ENCODE results near the gene GEMIN7. TPM values are rescaled to one million over a fixed set of nuclear protein-coding genes. Genes with fewer than 3 reads are reported as not detected.
A peak's percentile ranks its signal among the peaks of the same experiment; 100 is the strongest.

GEMIN7 gene
- total RNA-seq, 1 experiment from 2014 or later: 34.0 TPM

DNA sequence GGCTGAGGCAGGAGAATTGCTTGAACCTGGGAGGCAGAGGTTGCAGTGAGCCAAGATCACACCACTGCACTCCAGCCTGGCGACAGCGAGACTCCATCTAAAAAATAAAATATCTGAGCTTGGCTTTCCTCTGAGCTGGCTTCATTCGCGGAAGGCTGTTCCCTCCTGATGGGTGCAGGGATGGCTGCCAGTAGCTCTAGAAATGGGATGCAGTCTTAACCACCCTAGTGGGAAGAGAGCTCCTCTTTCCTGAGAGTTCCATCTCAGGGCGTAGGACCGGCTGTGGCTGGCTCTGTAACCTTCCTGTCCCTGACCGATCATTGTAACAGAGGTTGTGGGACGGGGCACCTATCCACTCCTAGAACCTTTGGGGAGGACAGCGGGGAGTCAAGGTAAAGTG is 46.3 kb downstream of the GEMIN7 start:
- Histone ChIP-seq H3K36me3 (ENCODE audit: insufficient read depth, low read length, poor library complexity, severe bottlenecking) (no peaks in the 10 kb centered on the region), H3K4me1 (ENCODE audit: insufficient read depth, low read length, poor library complexity, severe bottlenecking) (peaks cover 21% of the 10 kb centered on the region), H3K4me3 (ENCODE audit: low read depth, low read length, poor library complexity, severe bottlenecking) (no peak overlapping the region), H3K27ac (ENCODE audit: low read depth, low read length, poor library complexity, severe bottlenecking) (no peak overlapping the region), H3K27me3 (replicated peaks; ENCODE audit: insufficient read depth, low read depth, low read length, poor library complexity) (no peaks in the 10 kb centered on the region), H3K9me3 (ENCODE audit: low read depth, low read length, poor library complexity, severe bottlenecking) (no peaks in the 10 kb centered on the region)
- TF ChIP-seq, protein P1, sequence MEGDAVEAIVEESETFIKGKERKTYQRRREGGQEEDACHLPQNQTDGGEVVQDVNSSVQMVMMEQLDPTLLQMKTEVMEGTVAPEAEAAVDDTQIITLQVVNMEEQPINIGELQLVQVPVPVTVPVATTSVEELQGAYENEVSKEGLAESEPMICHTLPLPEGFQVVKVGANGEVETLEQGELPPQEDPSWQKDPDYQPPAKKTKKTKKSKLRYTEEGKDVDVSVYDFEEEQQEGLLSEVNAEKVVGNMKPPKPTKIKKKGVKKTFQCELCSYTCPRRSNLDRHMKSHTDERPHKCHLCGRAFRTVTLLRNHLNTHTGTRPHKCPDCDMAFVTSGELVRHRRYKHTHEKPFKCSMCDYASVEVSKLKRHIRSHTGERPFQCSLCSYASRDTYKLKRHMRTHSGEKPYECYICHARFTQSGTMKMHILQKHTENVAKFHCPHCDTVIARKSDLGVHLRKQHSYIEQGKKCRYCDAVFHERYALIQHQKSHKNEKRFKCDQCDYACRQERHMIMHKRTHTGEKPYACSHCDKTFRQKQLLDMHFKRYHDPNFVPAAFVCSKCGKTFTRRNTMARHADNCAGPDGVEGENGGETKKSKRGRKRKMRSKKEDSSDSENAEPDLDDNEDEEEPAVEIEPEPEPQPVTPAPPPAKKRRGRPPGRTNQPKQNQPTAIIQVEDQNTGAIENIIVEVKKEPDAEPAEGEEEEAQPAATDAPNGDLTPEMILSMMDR (conservative IDR thresholded peaks at IDR 0.05; ENCODE audit: low read depth, low read length): no peak
- no peak for TF ChIP-seq EZH2 (IDR thresholded peaks at IDR 0.05; ENCODE audit: borderline replicate concordance, low read depth, low read length, poor library complexity, severe bottlenecking)
- intact Hi-C loops (cut with micrococcal nuclease; ENCODE audit: unreplicated experiment): no loop called here
- CTCF ChIA-PET: interaction anchor here (0.7 to 1.1 kb wide), 2 partner anchors 301 to 401 kb away, joined by 4 to 6 read pairs; no protein-coding TSS in a partner anchor
- DNase-seq (ENCODE audit: low spot score): no peak
- POLR2A ChIA-PET (ENCODE audit: low non-redundant PET): no interaction called here
- no TSS peak for BruUV-seq (replicated peaks)

DNA sequence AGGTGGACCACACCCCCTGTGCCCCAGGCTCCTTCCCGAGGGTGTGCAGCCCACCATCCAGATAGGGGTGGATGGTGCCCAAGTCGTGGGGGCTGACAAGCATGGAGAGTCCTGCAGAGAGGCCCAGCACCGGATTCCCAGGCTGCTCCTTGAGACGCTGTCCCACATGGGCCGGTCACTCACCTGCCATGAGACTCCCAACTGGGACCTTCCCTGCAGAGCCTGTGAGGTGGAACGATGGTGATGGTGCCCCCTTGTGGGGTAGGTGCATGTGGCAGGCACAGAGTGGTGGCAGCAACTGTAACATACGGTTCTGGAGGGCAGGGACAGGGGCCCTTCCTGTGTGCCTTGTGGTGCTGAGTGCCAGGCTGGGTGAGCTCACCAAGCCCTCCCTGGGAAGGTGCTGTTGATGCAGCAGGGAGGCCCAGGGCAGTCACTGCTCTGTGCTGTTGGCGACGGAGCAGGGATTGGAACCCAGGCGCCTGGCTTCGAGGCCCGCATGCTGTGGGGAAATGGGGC is 47.0 kb downstream of the GEMIN7 start:
- TF ChIP-seq EZH2 (IDR thresholded peaks at IDR 0.05; ENCODE audit: borderline replicate concordance, low read depth, low read length, poor library complexity, severe bottlenecking): no peak
- TF ChIP-seq, protein P1 (conservative IDR thresholded peaks at IDR 0.05; ENCODE audit: low read depth, low read length): peak; percentile 83
- intact Hi-C loops (cut with micrococcal nuclease; ENCODE audit: unreplicated experiment): no loop called here
- no peaks in the 10 kb centered on the region for H3K36me3 ChIP-seq (ENCODE audit: insufficient read depth, low read length, poor library complexity, severe bottlenecking)
- H3K4me1 ChIP-seq (ENCODE audit: insufficient read depth, low read length, poor library complexity, severe bottlenecking): peaks cover 27% of the 10 kb centered on the region
- BruUV-seq (replicated peaks): no TSS peak
- DNase-seq (ENCODE audit: low spot score): peak; percentile 58
- H3K9me3 ChIP-seq (ENCODE audit: low read depth, low read length, poor library complexity, severe bottlenecking): no peaks in the 10 kb centered on the region
- H3K27me3 ChIP-seq (replicated peaks; ENCODE audit: insufficient read depth, low read depth, low read length, poor library complexity): no peaks in the 10 kb centered on the region
- no peak overlapping the region for H3K27ac ChIP-seq (ENCODE audit: low read depth, low read length, poor library complexity, severe bottlenecking)
- POLR2A ChIA-PET (ENCODE audit: low non-redundant PET): no interaction called here
- no peak overlapping the region for H3K4me3 ChIP-seq (ENCODE audit: low read depth, low read length, poor library complexity, severe bottlenecking)
- CTCF ChIA-PET: interaction anchor here (1.1 kb wide), 1 partner anchor 402 kb away, joined by 4 read pairs; no protein-coding TSS in a partner anchor

DNA sequence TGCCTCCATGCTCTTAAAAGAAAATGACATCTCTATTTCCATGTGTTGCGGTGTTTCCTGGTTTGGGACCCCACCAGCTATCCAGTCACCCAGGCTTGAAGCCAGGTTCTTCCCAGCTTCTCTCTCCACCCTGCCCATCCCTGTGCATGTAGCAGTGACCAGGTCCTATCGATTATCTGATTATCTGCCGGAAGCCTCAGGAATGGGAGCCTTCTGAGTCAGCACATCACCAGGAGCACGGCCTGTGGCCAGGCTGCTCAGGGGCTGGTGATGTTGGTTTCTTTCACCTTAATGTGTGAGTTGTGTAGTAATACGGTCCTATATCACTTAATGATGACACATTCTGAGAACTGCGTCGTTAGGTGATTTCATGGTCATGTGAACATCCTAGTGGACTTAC is 47.6 kb downstream of the GEMIN7 start:
- TF ChIP-seq, protein P1 (conservative IDR thresholded peaks at IDR 0.05; ENCODE audit: low read depth, low read length): no peak
- TF ChIP-seq EZH2 (IDR thresholded peaks at IDR 0.05; ENCODE audit: borderline replicate concordance, low read depth, low read length, poor library complexity, severe bottlenecking): no peak
- no peak for DNase-seq (ENCODE audit: low spot score)
- H3K4me3 ChIP-seq (ENCODE audit: low read depth, low read length, poor library complexity, severe bottlenecking): no peak overlapping the region
- no peaks in the 10 kb centered on the region for H3K36me3 ChIP-seq (ENCODE audit: insufficient read depth, low read length, poor library complexity, severe bottlenecking)
- CTCF ChIA-PET: no interaction called here
- intact Hi-C loops (cut with micrococcal nuclease; ENCODE audit: unreplicated experiment): no loop called here
- no peaks in the 10 kb centered on the region for H3K27me3 ChIP-seq (replicated peaks; ENCODE audit: insufficient read depth, low read depth, low read length, poor library complexity)
- no peak overlapping the region for H3K27ac ChIP-seq (ENCODE audit: low read depth, low read length, poor library complexity, severe bottlenecking)
- H3K9me3 ChIP-seq (ENCODE audit: low read depth, low read length, poor library complexity, severe bottlenecking): no peaks in the 10 kb centered on the region
- H3K4me1 ChIP-seq (ENCODE audit: insufficient read depth, low read length, poor library complexity, severe bottlenecking): peaks cover 27% of the 10 kb centered on the region
- POLR2A ChIA-PET (ENCODE audit: low non-redundant PET): no interaction called here
- BruUV-seq (replicated peaks): no TSS peak

Data from A673 (cell line).